H9 (cell line): ENCODE results near the gene C16orf95. TPM values are rescaled to one million over a fixed set of nuclear protein-coding genes. Genes with fewer than 3 reads are reported as not detected.

Experiments
- DNase-seq: peaks from one replicate; pipeline ENCODE4 v3.0.0-alpha.2; 2017
- H2AFZ ChIP-seq: one replicate; pipeline ENCODE4 v1.6.1; 2013; ENCODE audit warnings: mild to moderate bottlenecking, low read length, control low read depth, moderate library complexity
- H2AK5ac ChIP-seq: 2 replicates; pipeline ENCODE4 v1.6.1; 2013; ENCODE audit warnings: low read length, control low read depth, mixed read lengths; ENCODE audit not compliant: insufficient read length
- H2BK120ac ChIP-seq: one replicate; pipeline ENCODE4 v1.6.1; 2013; ENCODE audit warnings: low read depth, mild to moderate bottlenecking, low read length, control low read depth, inconsistent platforms; ENCODE audit not compliant: poor library complexity, severe bottlenecking
- H2BK12ac ChIP-seq: 2 replicates; pipeline ENCODE4 v1.6.1; 2013; ENCODE audit warnings: low read length, control low read depth, mixed read lengths, low read depth; ENCODE audit not compliant: insufficient read length
- H2BK15ac ChIP-seq: 2 replicates; pipeline ENCODE4 v1.6.1; 2013; ENCODE audit warnings: low read depth, low read length, control low read depth
- H2BK20ac ChIP-seq: one replicate; pipeline ENCODE4 v1.6.1; 2013; ENCODE audit warnings: low read depth, mild to moderate bottlenecking, low read length, control low read depth, inconsistent platforms; ENCODE audit not compliant: poor library complexity, severe bottlenecking
- H2BK5ac ChIP-seq: 2 replicates; pipeline ENCODE4 v1.6.1; 2013; ENCODE audit warnings: low read length, control low read depth, mixed read lengths; ENCODE audit not compliant: insufficient read length
- H3K14ac ChIP-seq: 2 replicates; pipeline ENCODE4 v1.6.1; 2013; ENCODE audit warnings: low read length, control low read depth; ENCODE audit not compliant: insufficient read depth
- H3K18ac ChIP-seq: 2 replicates; pipeline ENCODE4 v1.6.1; 2013; ENCODE audit warnings: low read depth, mild to moderate bottlenecking, mixed read lengths, low read length, control low read depth; ENCODE audit not compliant: insufficient read length
- H3K23ac ChIP-seq: 2 replicates; pipeline ENCODE4 v1.6.1; 2013; ENCODE audit warnings: low read length, control low read depth, mixed read lengths, low read depth; ENCODE audit not compliant: insufficient read length
- H3K23me2 ChIP-seq: 2 replicates; pipeline ENCODE4 v1.6.1; 2013; ENCODE audit warnings: low read depth, mild to moderate bottlenecking, mixed read lengths, low read length, control low read depth; ENCODE audit not compliant: insufficient read length, poor library complexity, severe bottlenecking
- H3K27ac ChIP-seq: 2 replicates; pipeline ENCODE4 v1.5.1; 2013; ENCODE audit warnings: low read length, control low read depth, mixed read lengths, low read depth; ENCODE audit not compliant: insufficient read length
- H3K27me3 ChIP-seq: 2 replicates; pipeline ENCODE4 v1.6.1; 2013; ENCODE audit warnings: low read length, control low read depth, inconsistent platforms; ENCODE audit not compliant: insufficient read depth
- H3K4ac ChIP-seq: 2 replicates; pipeline ENCODE4 v1.6.1; 2013; ENCODE audit warnings: low read depth, mild to moderate bottlenecking, control low read depth, inconsistent platforms, low read length, moderate library complexity
- H3K4me1 ChIP-seq: 2 replicates; pipeline ENCODE4 v1.6.1; 2013; ENCODE audit warnings: low read length, control low read depth, inconsistent platforms; ENCODE audit not compliant: insufficient read depth
- H3K4me2 ChIP-seq: 2 replicates; pipeline ENCODE4 v1.6.1; 2013; ENCODE audit warnings: low read length, control low read depth, mixed read lengths; ENCODE audit not compliant: insufficient read length, insufficient read depth
- H3K56ac ChIP-seq: 2 replicates; pipeline ENCODE4 v1.6.1; 2013; ENCODE audit warnings: low read depth, mild to moderate bottlenecking, mixed read lengths, low read length, control low read depth; ENCODE audit not compliant: insufficient read length
- H3K79me1 ChIP-seq: 2 replicates; pipeline ENCODE4 v1.6.1; 2013; ENCODE audit warnings: low read depth, mild to moderate bottlenecking, moderate library complexity, low read length, control low read depth, inconsistent platforms; ENCODE audit not compliant: insufficient read depth, poor library complexity, severe bottlenecking
- H3K79me2 ChIP-seq: 2 replicates; pipeline ENCODE4 v1.6.1; 2013; ENCODE audit warnings: low read length, control low read depth, inconsistent platforms; ENCODE audit not compliant: insufficient read depth
- H3K9ac ChIP-seq: 2 replicates; pipeline ENCODE4 v1.6.1; 2013; ENCODE audit warnings: low read length, control low read depth, mixed read lengths; ENCODE audit not compliant: insufficient read length; ENCODE audit errors: extremely low read depth
- H3K9me3 ChIP-seq: one replicate; pipeline ENCODE4 v1.6.1; 2013; ENCODE audit warnings: low read depth, low read length, inconsistent platforms; ENCODE audit not compliant: control insufficient read depth
- H3T11ph ChIP-seq: one replicate; pipeline ENCODE4 v1.6.1; 2013; ENCODE audit warnings: mild to moderate bottlenecking, low read length, control low read depth, inconsistent platforms
- H4K20me1 ChIP-seq: one replicate; pipeline ENCODE4 v1.6.1; 2013; ENCODE audit not compliant: control insufficient read depth, insufficient read length, insufficient read depth
- H4K5ac ChIP-seq: 2 replicates; pipeline ENCODE4 v1.6.1; 2013; ENCODE audit warnings: low read depth, mild to moderate bottlenecking, mixed read lengths, low read length, control low read depth; ENCODE audit not compliant: insufficient read length
- H4K8ac ChIP-seq: replicated peaks from 2 replicates; pipeline ENCODE4 v1.6.1; 2013; ENCODE audit warnings: low read length, control low read depth, mixed read lengths, low read depth; ENCODE audit not compliant: insufficient read length
- H4K91ac ChIP-seq: 2 replicates; pipeline ENCODE4 v1.6.1; 2013; ENCODE audit warnings: low read depth, mild to moderate bottlenecking, moderate library complexity, mixed read lengths, low read length, control low read depth; ENCODE audit not compliant: insufficient read length
- H3K27ac Mint-ChIP-seq, 3 experiments: 2 replicates in 2 of 3; 3 replicates in 1 of 3; pipeline ENCODE4 v1.8.0; 2020 to 2021; ENCODE audit warnings: mixed read lengths in 3 of 3, mild to moderate bottlenecking in 1 of 3, moderate library complexity in 1 of 3
- H3K27me3 Mint-ChIP-seq: 2 replicates; pipeline ENCODE4 v1.8.0; 2021; ENCODE audit warnings: low read depth, mild to moderate bottlenecking, moderate library complexity, mixed read lengths
- H3K36me3 Mint-ChIP-seq, 3 experiments: 2 replicates in 2 of 3; 3 replicates in 1 of 3; pipeline ENCODE4 v1.8.0; 2020 to 2021; ENCODE audit warnings: low read depth in 3 of 3, mixed read lengths in 3 of 3; ENCODE audit not compliant: insufficient read depth in 1 of 3
- H3K4me1 Mint-ChIP-seq, 2 experiments: 2 replicates each; pipeline ENCODE4 v1.8.0; 2020; ENCODE audit warnings: mixed read lengths in 2 of 2
- H3K4me3 Mint-ChIP-seq, 2 experiments: 2 replicates in 1 of 2; 3 replicates in 1 of 2; pipeline ENCODE4 v1.8.0; 2020 to 2021; ENCODE audit warnings: mild to moderate bottlenecking in 2 of 2, mixed read lengths in 2 of 2, moderate library complexity in 1 of 2
- H3K9me3 Mint-ChIP-seq, 2 experiments: 2 replicates in 1 of 2; 3 replicates in 1 of 2; pipeline ENCODE4 v1.8.0; 2020; ENCODE audit warnings: mild to moderate bottlenecking in 2 of 2, mixed read lengths in 2 of 2, moderate library complexity in 1 of 2
- CTCF ChIP-seq: fragments of 200-600 bp; sonication (generic); conservative IDR thresholded peaks from 3 replicates; pipeline ENCODE4 v1.8.0; 2021; ENCODE audit warnings: antibody characterized with exemption, mild to moderate bottlenecking
- WGBS: extraction: QIAGEN DNeasy Blood & Tissue Kit; methylation state at CpG from one replicate; pipeline ENCODE4 v1.1.7; 2013; ENCODE audit warnings: missing lambda C conversion rate, low lambda C conversion rate, mixed read lengths; ENCODE audit not compliant: insufficient read length; ENCODE audit errors: extremely low coverage; 5-methylcytosine and 5-hydroxymethylcytosine counted together
- total RNA-seq: library from RNA; stranded (reverse); gene quantifications from 2 replicates; pipeline ENCODE4 v1.2.1, GENCODE V29; 2021

The C16orf95 gene
- total RNA-seq, 1 experiment from 2014 or later: 5.6 TPM

GRCh38 chr16:87360862-87361610 is 43.8 kb upstream of the C16orf95 start:
- no peak overlapping the region for H3K18ac ChIP-seq

More at GRCh38 chr16:87360862-87361610, 43.8 kb upstream of the C16orf95 start:
- Histone ChIP-seq H2AK5ac (no peak overlapping the region), H3K56ac (no peak overlapping the region), H2BK5ac (no peak overlapping the region), H4K91ac (no peak overlapping the region), H3K4me1 (no peaks in the 10 kb centered on the region), H2AFZ (no peak overlapping the region), H2BK15ac (no peak overlapping the region), H2BK12ac (no peak overlapping the region), H3K9me3 (no peaks in the 10 kb centered on the region), H3K23me2 (no peaks in the 10 kb centered on the region), H3K79me2 (no peaks in the 10 kb centered on the region), H4K5ac (no peak overlapping the region), H4K20me1 (no peaks in the 10 kb centered on the region), H2BK120ac (no peak overlapping the region), H3K27ac (no peak overlapping the region), H3K14ac (no peak overlapping the region), H2BK20ac (no peak overlapping the region), H3K27me3 (no peaks in the 10 kb centered on the region), H3T11ph (no peak overlapping the region), H3K4ac (no peak overlapping the region), H3K23ac (no peak overlapping the region), H3K79me1 (peaks cover 2% of the 10 kb centered on the region), H4K8ac (no peak overlapping the region), H3K9ac (no peak overlapping the region), H3K4me2 (no peak overlapping the region)
- Mint-ChIP-seq H3K36me3 (peaks cover 4 to 45% (median 26%) of the 10 kb centered on the region in 3 experiments; a peak in 6 of 7 replicates), H3K4me1 (peaks cover 0 to 5% of the 10 kb centered on the region in 2 experiments; a peak in 1 of 4 replicates), H3K9me3 (no peaks in the 10 kb centered on the region), H3K4me3 (no peak overlapping the region), H3K27me3 (no peaks in the 10 kb centered on the region), H3K27ac (no peak overlapping the region)
- no CpG with 5 or more reads among the region's 16 CpGs for WGBS
- DNase-seq: no peak
- TF ChIP-seq CTCF: no peak
